HEK293T (cell line): ENCODE results near the gene PMVK.

Source experiments
- ARNT ChIP-seq: fragments of 450-650 bp; IDR thresholded peaks from 2 replicates; pipeline ENCODE4 v1.6.1; 2017; ENCODE audit warnings: mild to moderate bottlenecking
- BHLHE40 ChIP-seq: fragments of 450-650 bp; IDR thresholded peaks from 2 replicates; pipeline ENCODE4 v1.6.1; 2016; ENCODE audit warnings: mild to moderate bottlenecking, moderate library complexity, borderline replicate concordance
- CTBP1 ChIP-seq: fragments of 450-650 bp; IDR thresholded peaks from 2 replicates; pipeline ENCODE4 v1.6.1; 2016; ENCODE audit warnings: borderline replicate concordance
- ELF4 ChIP-seq: fragments of 450-650 bp; IDR thresholded peaks from 2 replicates; pipeline ENCODE4 v1.6.1; 2017; ENCODE audit warnings: antibody characterized with exemption
- FOXA1 ChIP-seq: fragments of 450-650 bp; IDR thresholded peaks from 2 replicates; pipeline ENCODE4 v1.6.1; 2016; ENCODE audit warnings: mild to moderate bottlenecking
- FOXK2 ChIP-seq: fragments of 450-650 bp; IDR thresholded peaks from 2 replicates; pipeline ENCODE4 v1.6.1; 2016; ENCODE audit warnings: mild to moderate bottlenecking
- FOXM1 ChIP-seq: fragments of 450-650 bp; IDR thresholded peaks from 2 replicates; pipeline ENCODE4 v1.6.1; 2017; ENCODE audit warnings: mild to moderate bottlenecking, borderline replicate concordance
- L3MBTL2 ChIP-seq: fragments of 450-650 bp; conservative IDR thresholded peaks from 2 replicates; pipeline ENCODE4 v1.6.1; 2016; ENCODE audit warnings: mild to moderate bottlenecking
- LEF1 ChIP-seq: fragments of 450-650 bp; IDR thresholded peaks from 2 replicates; pipeline ENCODE4 v1.6.1; 2017; ENCODE audit warnings: mild to moderate bottlenecking, borderline replicate concordance
- NFRKB ChIP-seq: fragments of 450-650 bp; IDR thresholded peaks from 2 replicates; pipeline ENCODE4 v1.6.1; 2016; ENCODE audit warnings: mild to moderate bottlenecking, moderate library complexity
- SP1 ChIP-seq: fragments of 450-650 bp; IDR thresholded peaks from 2 replicates; pipeline ENCODE4 v1.6.1; 2017
- SUZ12 ChIP-seq: fragments of 450-650 bp; IDR thresholded peaks from 2 replicates; pipeline ENCODE4 v1.6.1; 2016; ENCODE audit warnings: mild to moderate bottlenecking
- TARDBP ChIP-seq: fragments of 450-650 bp; IDR thresholded peaks from 2 replicates; pipeline ENCODE4 v1.6.1; 2016
- TF ChIP-seq, protein P1 (sequence below): fragments of 450-650 bp; IDR thresholded peaks from 2 replicates; pipeline ENCODE4 v1.6.1; 2016

DNA sequence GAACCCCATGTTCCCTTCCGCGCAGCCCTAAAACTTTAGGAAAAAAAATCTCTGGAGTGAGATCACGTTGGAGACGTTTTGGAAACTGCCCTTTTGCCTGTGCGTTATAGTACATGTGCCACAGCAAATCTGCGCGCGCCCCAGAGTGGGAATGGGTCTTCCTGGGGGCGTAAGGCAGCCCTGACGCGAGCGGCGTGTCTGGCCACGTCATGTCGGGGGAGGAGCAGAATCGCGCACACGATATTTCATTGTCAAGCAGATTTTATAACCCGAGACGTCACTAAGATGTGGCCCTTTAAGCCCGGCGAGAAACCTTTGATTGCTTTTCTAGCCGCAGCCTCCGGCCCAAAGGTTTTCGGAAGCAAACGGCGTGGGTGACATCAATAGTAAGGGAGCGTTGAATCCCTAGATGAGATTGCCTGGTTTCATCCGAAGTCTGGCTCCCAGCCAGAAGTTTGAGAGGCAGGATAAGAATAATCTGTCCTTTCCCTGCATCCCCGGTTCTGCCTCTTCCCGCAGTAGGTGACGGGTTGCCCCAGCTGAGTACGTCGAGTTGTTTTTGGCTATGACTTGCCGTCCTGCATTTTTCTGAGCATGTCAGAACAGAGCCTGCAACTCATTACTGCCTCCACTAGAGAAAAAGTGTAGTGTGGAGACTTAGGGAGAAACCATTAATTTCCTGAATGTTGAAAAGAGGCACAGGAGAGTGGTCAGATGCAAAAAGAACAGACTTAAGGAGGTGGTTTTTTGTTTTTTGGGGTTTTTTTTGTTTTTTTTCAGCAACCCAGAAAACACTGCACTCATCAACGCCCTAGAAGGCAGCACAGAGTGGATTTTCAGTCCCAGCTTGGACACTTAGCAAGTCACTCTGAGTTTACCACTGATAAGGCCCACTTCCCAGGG, 817 bp upstream of the PMVK start:
- TF ChIP-seq BHLHE40 (peak; percentile 96), SP1 (no peak), SUZ12 (no peak), ELF4 (no peak), NFRKB (no peak), FOXA1 (no peak), TARDBP (no peak), L3MBTL2 (peak; percentile 22; the same call in 1 of the 2 replicates), FOXM1 (peak; percentile 62; the same call in 1 of the 2 replicates), LEF1 (no peak), CTBP1 (no peak), ARNT (no peak), FOXK2 (no peak)
- TF ChIP-seq, protein P1, sequence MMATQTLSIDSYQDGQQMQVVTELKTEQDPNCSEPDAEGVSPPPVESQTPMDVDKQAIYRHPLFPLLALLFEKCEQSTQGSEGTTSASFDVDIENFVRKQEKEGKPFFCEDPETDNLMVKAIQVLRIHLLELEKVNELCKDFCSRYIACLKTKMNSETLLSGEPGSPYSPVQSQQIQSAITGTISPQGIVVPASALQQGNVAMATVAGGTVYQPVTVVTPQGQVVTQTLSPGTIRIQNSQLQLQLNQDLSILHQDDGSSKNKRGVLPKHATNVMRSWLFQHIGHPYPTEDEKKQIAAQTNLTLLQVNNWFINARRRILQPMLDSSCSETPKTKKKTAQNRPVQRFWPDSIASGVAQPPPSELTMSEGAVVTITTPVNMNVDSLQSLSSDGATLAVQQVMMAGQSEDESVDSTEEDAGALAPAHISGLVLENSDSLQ, result peak; percentile 96
